Suppressor macrophage treated with lipopolysaccharide for 1 hour (primary cell): ENCODE results near the gene PSG1.

Source experiments
- DNase-seq, 3 donors: peaks; one replicate each; pipeline ENCODE4 v3.0.0-alpha.2; 2020 to 2022

PSG1 gene

DNA sequence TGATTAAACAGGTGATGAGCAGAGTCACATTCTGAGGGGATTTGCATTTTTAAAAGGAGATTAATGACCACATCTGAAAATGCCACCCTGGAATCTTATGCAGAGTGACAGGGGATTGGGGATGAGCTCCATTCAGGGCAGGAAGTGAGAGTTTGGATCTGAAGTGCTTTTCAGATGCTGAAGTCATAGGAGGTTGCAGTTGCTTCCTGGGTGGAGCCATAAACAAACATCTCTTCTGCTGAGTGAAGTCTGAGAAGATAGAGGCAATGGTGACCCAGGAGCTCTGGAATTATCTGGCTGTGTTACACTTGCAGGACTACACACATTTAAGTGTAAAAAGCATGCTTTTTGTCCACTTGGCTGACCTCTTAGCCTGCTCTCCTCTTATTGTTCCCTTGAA, 62.6 kb downstream of the PSG1 start:
- DNase-seq = no peak
